Lung (tissue), 12 donors: ENCODE measurements around the gene DMRT2. TPM values are rescaled to one million over a fixed set of nuclear protein-coding genes. Genes with fewer than 3 reads are reported as not detected.

Experiments used
- ATAC-seq: fragments of 200-7000 bp; cut with Tn5 transposase; one replicate; pipeline ENCODE4 v1.9.1; 2020; ENCODE audit warnings: moderate number of reproducible peaks; ENCODE audit not compliant: insufficient read depth, low FRiP score
- DNase-seq, 3 donors: peaks; one replicate each; pipeline ENCODE4 v3.0.0-alpha.2; 2013 to 2017
- H3K27ac ChIP-seq, 2 donors: one replicate each; pipeline ENCODE4 v1.5.1; 2013; ENCODE audit warnings: mild to moderate bottlenecking in 2 of 2, moderate library complexity in 2 of 2, control low read depth in 1 of 2, inconsistent platforms in 1 of 2, low read depth in 1 of 2, low read length in 1 of 2
- H3K27me3 ChIP-seq, 3 donors: one replicate each; pipeline ENCODE4 v1.5.1; 2013; ENCODE audit warnings: low read length in 2 of 3; ENCODE audit not compliant: control insufficient read depth in 3 of 3, insufficient read depth in 3 of 3
- H3K36me3 ChIP-seq, 4 donors: one replicate each; pipeline ENCODE4 v1.5.1; 2013; ENCODE audit warnings: low read length in 4 of 4, mild to moderate bottlenecking in 1 of 4, moderate library complexity in 1 of 4; ENCODE audit not compliant: control insufficient read depth in 4 of 4, insufficient read depth in 4 of 4
- H3K4me1 ChIP-seq, 5 donors: one replicate each; pipeline ENCODE4 v1.5.1; 2013; ENCODE audit warnings: low read length in 5 of 5, mild to moderate bottlenecking in 2 of 5, moderate library complexity in 1 of 5; ENCODE audit not compliant: control insufficient read depth in 5 of 5, insufficient read depth in 5 of 5
- H3K4me3 ChIP-seq: one replicate; pipeline ENCODE4 v1.5.1; 2013; ENCODE audit warnings: mild to moderate bottlenecking, control low read depth, moderate library complexity
- H3K9ac ChIP-seq, 2 donors: one replicate each; pipeline ENCODE4 v1.5.1; 2013; ENCODE audit warnings: low read length in 2 of 2, control low read depth in 1 of 2; ENCODE audit not compliant: insufficient read depth in 1 of 2
- H3K9me3 ChIP-seq, 4 donors: one replicate each; pipeline ENCODE4 v1.5.1; 2013; ENCODE audit warnings: low read length in 3 of 4, mild to moderate bottlenecking in 1 of 4, moderate library complexity in 1 of 4; ENCODE audit not compliant: control insufficient read depth in 4 of 4, insufficient read depth in 3 of 4
- WGBS, 2 donors: extraction: QIAGEN DNeasy Blood & Tissue Kit; methylation state at CpG; one replicate each; pipeline ENCODE4 v1.1.7; 2013; 5-methylcytosine and 5-hydroxymethylcytosine counted together
- polyA plus RNA-seq, 2 donors: library from polyadenylated mRNA; stranded (reverse); fragments of 200-250 nt; gene quantifications; one replicate each; pipeline ENCODE4 v1.2.1, GENCODE V29; 2013
- total RNA-seq, 2 donors: library from RNA; depleted of rRNA in 1 of 2; stranded (reverse); fragments of >200 nt in 1 of 2; gene quantifications; one replicate each; pipeline ENCODE4 v1.2.1, GENCODE V29; 2014 to 2021
- TF ChIP-seq, protein P1 (sequence below): IDR thresholded peaks from 2 replicates; pipeline ENCODE4 v1.5.1; 2012; ENCODE audit warnings: mild to moderate bottlenecking; ENCODE audit errors: control extremely low read depth, extremely low read depth
- donor health status: control.
- donor health status: control.
- donor health status: Bipolar disorder and iron deficiency.
- donor health status: healthy.
- donor health status: DM: yes; HTN: yes; CAD: no.

Gene DMRT2
- total and polyA plus RNA-seq, 4 donors: 0.52 to 1.7 (median 0.80) TPM

DNA sequence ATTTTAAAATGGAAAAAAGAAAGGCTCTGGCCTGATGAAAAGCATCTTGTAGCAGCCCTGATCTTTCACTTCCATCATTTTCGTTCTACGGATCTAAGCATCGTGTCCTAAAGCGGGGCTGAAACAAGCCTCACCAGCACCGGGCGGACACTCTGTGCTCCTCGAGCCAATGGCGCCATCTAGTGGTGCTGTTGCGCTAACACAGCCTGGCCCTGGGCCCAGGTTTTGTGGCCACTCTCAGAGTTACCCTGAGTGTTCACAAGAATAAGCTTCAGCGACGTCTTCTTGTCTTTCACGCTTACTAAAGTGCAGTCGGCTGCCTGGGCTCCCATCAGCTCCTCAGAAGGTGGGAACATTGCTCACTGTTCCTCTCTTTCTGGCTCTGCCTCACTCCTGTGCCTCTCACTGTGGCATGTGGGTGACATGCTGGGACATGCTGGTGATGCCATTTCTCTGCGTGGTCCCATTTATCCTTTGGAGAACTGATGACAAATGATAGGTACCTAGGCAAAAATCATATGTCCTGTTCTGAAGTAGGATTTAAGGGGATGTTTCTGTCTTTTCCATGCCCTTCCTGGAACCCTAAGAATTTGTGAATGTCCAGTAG, 41.0 kb upstream of the DMRT2 start:
- peak; percentile 92 for ATAC-seq
- Histone ChIP-seq H3K4me3 (no peak overlapping the region), H3K36me3 (no peaks in the 10 kb centered on the region), H3K9me3 (no peaks in the 10 kb centered on the region), H3K9ac (no peak overlapping the region), H3K27ac (no peak overlapping the region), H3K4me1 (peaks cover 0 to 2% (median 0%) of the 10 kb centered on the region in 5 donors), H3K27me3 (peaks cover 0 to 15% (median 12%) of the 10 kb centered on the region in 3 donors)
- WGBS, 2 donors: 9 to 10% methylated on average over 14 of the region's 14 CpGs
- peak; percentile 86 to 87 (median 86) for DNase-seq
- TF ChIP-seq, protein P1, sequence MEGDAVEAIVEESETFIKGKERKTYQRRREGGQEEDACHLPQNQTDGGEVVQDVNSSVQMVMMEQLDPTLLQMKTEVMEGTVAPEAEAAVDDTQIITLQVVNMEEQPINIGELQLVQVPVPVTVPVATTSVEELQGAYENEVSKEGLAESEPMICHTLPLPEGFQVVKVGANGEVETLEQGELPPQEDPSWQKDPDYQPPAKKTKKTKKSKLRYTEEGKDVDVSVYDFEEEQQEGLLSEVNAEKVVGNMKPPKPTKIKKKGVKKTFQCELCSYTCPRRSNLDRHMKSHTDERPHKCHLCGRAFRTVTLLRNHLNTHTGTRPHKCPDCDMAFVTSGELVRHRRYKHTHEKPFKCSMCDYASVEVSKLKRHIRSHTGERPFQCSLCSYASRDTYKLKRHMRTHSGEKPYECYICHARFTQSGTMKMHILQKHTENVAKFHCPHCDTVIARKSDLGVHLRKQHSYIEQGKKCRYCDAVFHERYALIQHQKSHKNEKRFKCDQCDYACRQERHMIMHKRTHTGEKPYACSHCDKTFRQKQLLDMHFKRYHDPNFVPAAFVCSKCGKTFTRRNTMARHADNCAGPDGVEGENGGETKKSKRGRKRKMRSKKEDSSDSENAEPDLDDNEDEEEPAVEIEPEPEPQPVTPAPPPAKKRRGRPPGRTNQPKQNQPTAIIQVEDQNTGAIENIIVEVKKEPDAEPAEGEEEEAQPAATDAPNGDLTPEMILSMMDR: peak; percentile 83

- 72% methylated on average over 5 of the region's 5 CpGs for WGBS, 2 donors
- no peak for DNase-seq
- no peak for ATAC-seq
- TF ChIP-seq, protein P1: no peak
- no peaks in the 10 kb centered on the region for H3K36me3 ChIP-seq
- no peaks in the 10 kb centered on the region for H3K9me3 ChIP-seq
- peaks cover 0 to 21% (median 10%) of the 10 kb centered on the region in 3 donors for H3K27me3 ChIP-seq
- no peak overlapping the region for H3K4me3 ChIP-seq
- H3K9ac ChIP-seq: no peak overlapping the region
- no peak overlapping the region for H3K27ac ChIP-seq
- H3K4me1 ChIP-seq: peaks cover 0 to 2% (median 0%) of the 10 kb centered on the region in 5 donors
Observed at GRCh38 chr9:1013021-1013420, 37.1 kb upstream of the DMRT2 start.

DNA sequence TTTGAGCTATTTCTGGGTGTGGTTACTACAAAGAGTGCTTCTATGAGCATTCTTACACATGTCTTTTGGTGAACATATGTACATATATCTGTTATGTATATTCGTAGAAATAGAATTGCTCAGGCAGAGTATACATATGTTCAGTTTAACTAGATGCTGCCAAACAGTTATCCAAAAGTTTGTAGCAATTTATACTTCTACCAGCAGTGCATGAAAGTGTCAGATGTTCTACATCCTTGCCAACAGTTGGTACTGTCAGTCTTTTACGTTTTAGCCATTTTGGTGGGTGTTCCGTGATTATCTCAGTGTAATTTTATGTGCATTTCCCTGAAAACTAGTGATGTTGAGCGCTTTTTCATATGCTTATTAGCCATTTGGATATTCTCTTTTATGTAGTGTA, 35.9 kb upstream of the DMRT2 start:
- peaks cover 0 to 2% (median 0%) of the 10 kb centered on the region in 5 donors for H3K4me1 ChIP-seq
- no peak for ATAC-seq
- no peak for DNase-seq
- TF ChIP-seq, protein P1: no peak
- 80 to 89% methylated on average over 4 of the region's 4 CpGs for WGBS, 2 donors
- H3K27me3 ChIP-seq: peaks cover 0 to 17% (median 3%) of the 10 kb centered on the region in 3 donors
- no peak overlapping the region for H3K27ac ChIP-seq
- no peak overlapping the region for H3K9ac ChIP-seq
- no peaks in the 10 kb centered on the region for H3K36me3 ChIP-seq
- H3K9me3 ChIP-seq: no peaks in the 10 kb centered on the region
- H3K4me3 ChIP-seq: no peak overlapping the region

GRCh38 chr9:1014640-1015039, 35.5 kb upstream of the DMRT2 start:
- 84 to 96% methylated on average over 2 of the region's 2 CpGs for WGBS, 2 donors
- peaks cover 0 to 20% (median 3%) of the 10 kb centered on the region in 3 donors for H3K27me3 ChIP-seq
- no peak overlapping the region for H3K4me3 ChIP-seq
- H3K9me3 ChIP-seq: no peaks in the 10 kb centered on the region
- ATAC-seq: no peak
- no peak overlapping the region for H3K27ac ChIP-seq
- H3K9ac ChIP-seq: no peak overlapping the region
- no peaks in the 10 kb centered on the region for H3K36me3 ChIP-seq
- no peaks in the 10 kb centered on the region for H3K4me1 ChIP-seq
- TF ChIP-seq, protein P1: no peak
- no peak for DNase-seq
